ENCODE measurements around the gene GRID2. TPM values are rescaled to one million over a fixed set of nuclear protein-coding genes. Genes with fewer than 3 reads are reported as not detected.

Gene GRID2
- total RNA-seq, 4 donors from 2014 or later, result 0.16 TPM; not detected in 3

DNA sequence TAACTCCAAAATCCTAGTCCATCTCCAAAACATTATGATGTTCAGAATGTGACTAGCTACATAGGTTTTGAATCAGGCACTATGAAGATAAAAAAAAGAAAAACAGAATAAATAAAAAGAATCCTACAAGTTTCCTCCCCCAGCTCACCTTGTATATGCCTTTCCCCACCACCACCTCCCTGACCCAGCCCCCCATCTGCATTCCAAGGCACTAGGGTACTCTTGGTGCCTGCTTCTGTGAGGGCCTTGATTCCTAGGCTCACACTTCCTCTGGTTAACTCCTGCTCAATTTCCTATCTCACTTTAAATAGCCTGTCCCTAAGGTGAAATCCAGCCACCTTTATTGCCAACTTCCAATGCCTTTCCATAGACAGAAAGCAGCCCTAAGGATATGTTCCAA, 1346.1 kb downstream of the GRID2 start:
- Histone ChIP-seq H3K27me3 (no peaks in the 10 kb centered on the region), H3K4me1 (no peaks in the 10 kb centered on the region), H3K36me3 (no peaks in the 10 kb centered on the region), H3K4me3 (no peak overlapping the region), H3K27ac (no peak overlapping the region), H3K9me3 (no peaks in the 10 kb centered on the region)
- in situ Hi-C loops (cut with MboI; ENCODE audit: low pct_ligation_motif_present in 1 of 4, low pct_unique_long_range_greater_than_20kb in 1 of 4, low sequenced_read_pairs in 3 of 4) (no loop called here), intact Hi-C loops (cut with DNase I; ENCODE audit: low total_unique reads) (no loop called here)
- TF ChIP-seq, protein P1, sequence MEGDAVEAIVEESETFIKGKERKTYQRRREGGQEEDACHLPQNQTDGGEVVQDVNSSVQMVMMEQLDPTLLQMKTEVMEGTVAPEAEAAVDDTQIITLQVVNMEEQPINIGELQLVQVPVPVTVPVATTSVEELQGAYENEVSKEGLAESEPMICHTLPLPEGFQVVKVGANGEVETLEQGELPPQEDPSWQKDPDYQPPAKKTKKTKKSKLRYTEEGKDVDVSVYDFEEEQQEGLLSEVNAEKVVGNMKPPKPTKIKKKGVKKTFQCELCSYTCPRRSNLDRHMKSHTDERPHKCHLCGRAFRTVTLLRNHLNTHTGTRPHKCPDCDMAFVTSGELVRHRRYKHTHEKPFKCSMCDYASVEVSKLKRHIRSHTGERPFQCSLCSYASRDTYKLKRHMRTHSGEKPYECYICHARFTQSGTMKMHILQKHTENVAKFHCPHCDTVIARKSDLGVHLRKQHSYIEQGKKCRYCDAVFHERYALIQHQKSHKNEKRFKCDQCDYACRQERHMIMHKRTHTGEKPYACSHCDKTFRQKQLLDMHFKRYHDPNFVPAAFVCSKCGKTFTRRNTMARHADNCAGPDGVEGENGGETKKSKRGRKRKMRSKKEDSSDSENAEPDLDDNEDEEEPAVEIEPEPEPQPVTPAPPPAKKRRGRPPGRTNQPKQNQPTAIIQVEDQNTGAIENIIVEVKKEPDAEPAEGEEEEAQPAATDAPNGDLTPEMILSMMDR (IDR thresholded peaks at IDR 0.05), result no peak
- TF ChIP-seq POLR2A (IDR thresholded peaks at IDR 0.05) (no peak), POLR2AphosphoS5 (IDR thresholded peaks at IDR 0.05) (no peak), EP300 (IDR thresholded peaks at IDR 0.05; ENCODE audit: low read depth) (no peak)
- no peak for DNase-seq

DNA sequence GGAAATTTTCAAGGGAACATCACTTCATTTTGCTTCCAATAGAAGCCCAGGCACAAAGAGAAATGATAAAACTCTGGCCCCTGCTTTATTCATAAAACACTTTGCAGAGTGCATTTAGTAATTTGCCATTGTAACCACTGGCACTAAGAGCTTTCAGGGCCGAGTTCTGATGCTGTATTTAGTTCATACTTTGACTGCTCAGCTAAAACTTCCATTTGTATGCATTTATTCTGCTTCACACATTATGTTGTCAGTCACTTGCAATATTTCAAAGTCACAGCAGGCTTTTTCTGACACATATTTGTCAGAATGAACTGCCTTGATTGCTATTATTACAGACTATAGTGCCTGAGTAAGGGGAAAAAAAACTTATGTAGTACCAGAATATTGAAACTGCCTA, 1350.4 kb downstream of the GRID2 start:
- TF ChIP-seq, protein P1 (IDR thresholded peaks at IDR 0.05), result no peak
- TF ChIP-seq POLR2AphosphoS5 (IDR thresholded peaks at IDR 0.05) (no peak), EP300 (IDR thresholded peaks at IDR 0.05; ENCODE audit: low read depth) (no peak), POLR2A (IDR thresholded peaks at IDR 0.05) (no peak)

DNA sequence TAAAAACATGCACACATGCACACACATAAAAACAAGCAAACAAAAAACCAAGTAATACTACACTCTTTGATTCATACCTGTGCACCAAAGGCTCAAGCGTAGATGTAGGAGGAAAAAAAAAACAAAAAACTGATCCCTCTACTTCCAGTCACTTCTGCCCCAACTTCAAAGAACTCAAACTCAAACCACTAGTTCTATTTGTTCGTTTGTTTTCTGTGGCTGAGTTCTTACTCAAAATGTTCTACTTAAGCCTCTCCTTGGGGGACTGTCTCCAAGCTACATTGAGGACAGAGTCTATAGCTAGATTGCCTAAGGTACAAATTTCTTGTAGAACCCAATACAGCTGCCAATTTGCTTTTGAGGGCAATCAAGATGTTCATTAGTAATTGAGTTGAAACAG, 1353.8 kb downstream of the GRID2 start:
- Histone ChIP-seq H3K9me3 (no peaks in the 10 kb centered on the region), H3K4me3 (no peak overlapping the region), H3K27ac (no peak overlapping the region), H3K36me3 (no peaks in the 10 kb centered on the region), H3K27me3 (no peaks in the 10 kb centered on the region), H3K4me1 (no peaks in the 10 kb centered on the region)
- TF ChIP-seq POLR2AphosphoS5 (IDR thresholded peaks at IDR 0.05), result no peak
- TF ChIP-seq, protein P1 (IDR thresholded peaks at IDR 0.05), result no peak
- TF ChIP-seq POLR2A (IDR thresholded peaks at IDR 0.05), result no peak
- no peak for TF ChIP-seq EP300 (IDR thresholded peaks at IDR 0.05; ENCODE audit: low read depth)
- 53 to 74% methylated on average over 2 of the region's 2 CpGs for WGBS, 2 donors (ENCODE audit: low coverage in 1 of 2)
- DNase-seq, result no peak
- intact Hi-C loops (cut with DNase I; ENCODE audit: low total_unique reads), result no loop called here
- in situ Hi-C loops (cut with MboI; ENCODE audit: low pct_ligation_motif_present in 1 of 4, low pct_unique_long_range_greater_than_20kb in 1 of 4, low sequenced_read_pairs in 3 of 4), result no loop called here

More for the DNA sequence above, 1350.4 kb downstream of the GRID2 start:
- intact Hi-C loops (cut with DNase I; ENCODE audit: low total_unique reads), result no loop called here
- Histone ChIP-seq H3K36me3 (no peaks in the 10 kb centered on the region), H3K9me3 (no peaks in the 10 kb centered on the region), H3K27ac (no peak overlapping the region), H3K27me3 (no peaks in the 10 kb centered on the region), H3K4me1 (no peaks in the 10 kb centered on the region), H3K4me3 (no peak overlapping the region)
- WGBS, 2 donors (ENCODE audit: low coverage in 1 of 2), result 58 to 75% methylated on average over 1 of the region's 1 CpG
- in situ Hi-C loops (cut with MboI; ENCODE audit: low pct_ligation_motif_present in 1 of 4, low pct_unique_long_range_greater_than_20kb in 1 of 4, low sequenced_read_pairs in 3 of 4), result no loop called here
- DNase-seq, result no peak

DNA sequence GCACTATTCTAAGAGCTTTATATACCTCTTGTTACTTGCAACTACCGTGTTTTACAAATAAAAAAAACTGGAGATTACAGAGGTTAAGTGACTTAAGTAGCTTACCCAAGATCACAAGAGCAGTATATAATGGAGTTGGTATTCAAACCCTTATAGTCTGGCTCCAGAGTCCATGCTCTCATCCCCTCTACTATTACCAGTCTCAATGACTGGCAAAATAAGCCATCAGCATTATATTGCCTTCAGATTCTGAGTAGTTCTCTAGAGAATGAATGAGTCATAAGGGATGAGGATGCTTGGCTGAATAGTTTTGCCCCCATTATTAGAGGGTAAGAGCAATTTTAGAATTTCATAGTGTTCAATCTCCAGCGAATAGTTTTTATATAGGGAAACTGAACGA, 1354.7 kb downstream of the GRID2 start:
- no peaks in the 10 kb centered on the region for H3K36me3 ChIP-seq
- H3K4me1 ChIP-seq, result no peaks in the 10 kb centered on the region
- H3K9me3 ChIP-seq, result no peaks in the 10 kb centered on the region
- no peak overlapping the region for H3K27ac ChIP-seq
- H3K27me3 ChIP-seq, result no peaks in the 10 kb centered on the region
- in situ Hi-C loops (cut with MboI; ENCODE audit: low pct_ligation_motif_present in 1 of 4, low pct_unique_long_range_greater_than_20kb in 1 of 4, low sequenced_read_pairs in 3 of 4), result no loop called here
- no peak overlapping the region for H3K4me3 ChIP-seq
- 57 to 80% methylated on average over 1 to 3 of the region's 3 CpGs for WGBS, 2 donors (ENCODE audit: low coverage in 1 of 2)
- TF ChIP-seq, protein P1 (IDR thresholded peaks at IDR 0.05), result no peak
- no peak for TF ChIP-seq EP300 (IDR thresholded peaks at IDR 0.05; ENCODE audit: low read depth)
- TF ChIP-seq POLR2AphosphoS5 (IDR thresholded peaks at IDR 0.05), result no peak
- TF ChIP-seq POLR2A (IDR thresholded peaks at IDR 0.05), result no peak
- intact Hi-C loops (cut with DNase I; ENCODE audit: low total_unique reads), result no loop called here
- no peak for DNase-seq

Measured in transverse colon (tissue), 4 donors.